NCI-H446 treated with DMSO at 0.1 percent for 48 hours (cell line): Measurements from ENCODE around the gene PDZD2.

Source experiments
- DNase-seq: peaks from one replicate; lab custom pipeline; 2025; lab: John Stamatoyannopoulos, UW

Gene PDZD2

GRCh38 chr5:31976169-31976568, 337.2 kb downstream of the PDZD2 start:
- no peak for DNase-seq

- no peak for DNase-seq
Measured at GRCh38 chr5:31981361-31981945, 342.5 kb downstream of the PDZD2 start.

GRCh38 chr5:31982027-31982426, 343.1 kb downstream of the PDZD2 start:
- no peak for DNase-seq

- DNase-seq = no peak
Measured at GRCh38 chr5:31982621-31983020, 343.7 kb downstream of the PDZD2 start.

GRCh38 chr5:31983851-31984250, 344.9 kb downstream of the PDZD2 start:
- DNase-seq = no peak

GRCh38 chr5:31984691-31985090, 345.8 kb downstream of the PDZD2 start:
- no peak for DNase-seq

- no peak for DNase-seq
Measured at GRCh38 chr5:31986101-31986500, 347.2 kb downstream of the PDZD2 start.

- peak; percentile 14 for DNase-seq
Measured at GRCh38 chr5:31987985-31988710, 349.2 kb downstream of the PDZD2 start.

- DNase-seq = peak; percentile 46
Measured at GRCh38 chr5:31990081-31990650, 351.2 kb downstream of the PDZD2 start.

- no peak for DNase-seq
Measured at GRCh38 chr5:31990701-31991110, 351.8 kb downstream of the PDZD2 start.

- DNase-seq = no peak
Measured at GRCh38 chr5:31992377-31992776, 353.4 kb downstream of the PDZD2 start.

GRCh38 chr5:31993165-31993961, 354.4 kb downstream of the PDZD2 start:
- DNase-seq = no peak

- no peak for DNase-seq
Measured at GRCh38 chr5:31995006-31995405, 356.1 kb downstream of the PDZD2 start.

- no peak for DNase-seq
Measured at GRCh38 chr5:31995714-31996113, 356.8 kb downstream of the PDZD2 start.

GRCh38 chr5:31996909-31997308, 358.0 kb downstream of the PDZD2 start:
- no peak for DNase-seq

GRCh38 chr5:31999470-31999869, 360.5 kb downstream of the PDZD2 start:
- no peak for DNase-seq

GRCh38 chr5:32000731-32001130, 361.8 kb downstream of the PDZD2 start:
- DNase-seq = no peak

- no peak for DNase-seq
Measured at GRCh38 chr5:32001284-32001683, 362.4 kb downstream of the PDZD2 start.

- DNase-seq = no peak
Measured at GRCh38 chr5:32001707-32002106, 362.8 kb downstream of the PDZD2 start.

GRCh38 chr5:32002755-32003154, 363.8 kb downstream of the PDZD2 start:
- no peak for DNase-seq

- no peak for DNase-seq
Measured at GRCh38 chr5:32003981-32004380, 365.1 kb downstream of the PDZD2 start.

- DNase-seq = no peak
Measured at GRCh38 chr5:32004404-32004803, 365.5 kb downstream of the PDZD2 start.

GRCh38 chr5:32008746-32009145, 369.8 kb downstream of the PDZD2 start:
- no peak for DNase-seq
